NCI-H2171 (cell line): ENCODE measurements around the gene PRIMA1.

Source experiments
- DNase-seq: peaks from one replicate; lab custom pipeline; 2025; lab: John Stamatoyannopoulos, UW

Gene PRIMA1

GRCh38 chr14:93712079-93712837 is 76.0 kb downstream of the PRIMA1 start:
- no peak for DNase-seq

- no peak for DNase-seq
Observed at GRCh38 chr14:93709249-93709648, 79.0 kb downstream of the PRIMA1 start.

GRCh38 chr14:93708800-93709199 is 79.5 kb downstream of the PRIMA1 start:
- no peak for DNase-seq

GRCh38 chr14:93708311-93708734 is 80.0 kb downstream of the PRIMA1 start:
- no peak for DNase-seq

- DNase-seq, result no peak
Observed at GRCh38 chr14:93707475-93707874, 80.8 kb downstream of the PRIMA1 start.

GRCh38 chr14:93706360-93706955 is 81.8 kb downstream of the PRIMA1 start:
- DNase-seq, result no peak

- DNase-seq, result no peak
Observed at GRCh38 chr14:93705513-93706156, 82.7 kb downstream of the PRIMA1 start.

- DNase-seq, result no peak
Observed at GRCh38 chr14:93703941-93704340, 84.3 kb downstream of the PRIMA1 start.

- DNase-seq, result no peak
Observed at GRCh38 chr14:93702946-93703345, 85.3 kb downstream of the PRIMA1 start.

GRCh38 chr14:93701562-93701961 is 86.7 kb downstream of the PRIMA1 start:
- DNase-seq, result no peak

- no peak for DNase-seq
Observed at GRCh38 chr14:93700928-93701327, 87.4 kb downstream of the PRIMA1 start.

GRCh38 chr14:93693914-93694313 is 94.4 kb downstream of the PRIMA1 start:
- DNase-seq, result no peak

- DNase-seq, result no peak
Observed at GRCh38 chr14:93691042-93691780, 97.1 kb downstream of the PRIMA1 start.

GRCh38 chr14:93690146-93690545 is 98.1 kb downstream of the PRIMA1 start:
- no peak for DNase-seq

GRCh38 chr14:93688820-93689219 is 99.5 kb downstream of the PRIMA1 start:
- no peak for DNase-seq

- no peak for DNase-seq
Observed at GRCh38 chr14:93688239-93688666, 100.0 kb downstream of the PRIMA1 start.

GRCh38 chr14:93686268-93686667 is 102.0 kb downstream of the PRIMA1 start:
- DNase-seq, result no peak

- DNase-seq, result no peak
Observed at GRCh38 chr14:93685121-93685895, 103.0 kb downstream of the PRIMA1 start.

- peak; percentile 96 for DNase-seq
Observed at GRCh38 chr14:93683226-93683625, 105.1 kb downstream of the PRIMA1 start.

GRCh38 chr14:93682459-93682858 is 105.8 kb downstream of the PRIMA1 start:
- no peak for DNase-seq

- DNase-seq, result no peak
Observed at GRCh38 chr14:93676416-93676958, 111.8 kb downstream of the PRIMA1 start.
